ENCODE measurements around the gene CALML3. TPM values are rescaled to one million over a fixed set of nuclear protein-coding genes. Genes with fewer than 3 reads are reported as not detected.

CALML3 gene
- total and polyA plus RNA-seq, 10 of the 15 experiments (the other 5 are each of a cell fraction or from before 2014, with no cell fraction given), result not detected

- H3K9me3 ChIP-seq (replicated peaks; ENCODE audit: control insufficient read depth, insufficient read depth, low read length), result no peaks in the 10 kb centered on the region
- intact Hi-C loops (cut with micrococcal nuclease; ENCODE audit: unreplicated experiment) (no loop called here), in situ Hi-C loops (cut with MboI) (no loop called here)
- no peak overlapping the region for H2AFZ ChIP-seq (ENCODE audit: control insufficient read depth, low read depth, low read length)
- ChIA-PET CTCF (no interaction called here), SMC1A (ENCODE audit: uncharacterized antibody, unreplicated experiment) (interaction anchor here (1.3 kb wide), 1 partner anchor 116 kb away, joined by 3 read pairs; no protein-coding TSS in a partner anchor), RAD21 (ENCODE audit: unreplicated experiment) (no interaction called here), POLR2A (no interaction called here)
- H3K27ac ChIP-seq (ENCODE audit: control insufficient read depth, insufficient read depth), result no peak overlapping the region
- H3K9ac ChIP-seq (ENCODE audit: control insufficient read depth, insufficient read depth, low read length), result no peak overlapping the region
- peaks cover 0 to 7% of the 10 kb centered on the region in 2 experiments; a peak in 3 of 4 replicates for H3K27me3 ChIP-seq (replicated peaks in 1 of 2; ENCODE audit: control insufficient read depth in 2 of 2, insufficient read depth in 2 of 2, low read length in 1 of 2)
- H3K4me1 ChIP-seq (ENCODE audit: control insufficient read depth, insufficient read depth, low read length), result no peaks in the 10 kb centered on the region
- WGBS (ENCODE audit: insufficient coverage, insufficient replicate concordance, low lambda C conversion rate, missing lambda C conversion rate), result 32% methylated on average over 19 of the region's 19 CpGs
- H3K4me3 ChIP-seq, result no peak overlapping the region
- BruUV-seq (replicated peaks), result no TSS peak
- no peak overlapping the region for H3K4me2 ChIP-seq (ENCODE audit: control insufficient read depth, insufficient read depth)
- H3K36me3 ChIP-seq (ENCODE audit: control insufficient read depth in 2 of 2, insufficient read depth in 2 of 2, low read length in 1 of 2), result no peaks in the 10 kb centered on the region
- DNase-seq (ENCODE audit: low read depth, low spot score) (no peak), FAIRE-seq (no peak), ATAC-seq (no peak)
- H4K20me1 ChIP-seq (ENCODE audit: control insufficient read depth, insufficient read depth), result no peaks in the 10 kb centered on the region
- TF ChIP-seq IKZF2 (IDR thresholded peaks at IDR 0.05), result no peak
- no peak for TF ChIP-seq YBX1 (IDR thresholded peaks at IDR 0.05)
- TF ChIP-seq IRF4 (IDR thresholded peaks at IDR 0.05; ENCODE audit: low read depth, low read length), result no peak
- TF ChIP-seq NFIC (IDR thresholded peaks at IDR 0.05; ENCODE audit: low read depth, low read length), result no peak
- no peak for TF ChIP-seq SUZ12 (IDR thresholded peaks at IDR 0.05; ENCODE audit: unreplicated experiment)
- no peak for TF ChIP-seq TCF7 (IDR thresholded peaks at IDR 0.05; ENCODE audit: borderline replicate concordance)
- TF ChIP-seq MAX (IDR thresholded peaks at IDR 0.05; ENCODE audit: low read depth, low read length), result no peak
- H3K79me2 ChIP-seq (ENCODE audit: control insufficient read depth, insufficient read depth, low read length), result no peaks in the 10 kb centered on the region
Observed at GRCh38 chr10:5506751-5507648, 17.8 kb upstream of the CALML3 start.

All from GM12878 (cell line).